ENCODE measurements around the gene PCDHA1. TPM values are rescaled to one million over a fixed set of nuclear protein-coding genes. Genes with fewer than 3 reads are reported as not detected.

The PCDHA1 gene
- total RNA-seq, 1 donor from 2014 or later, result 0.24 TPM

DNA sequence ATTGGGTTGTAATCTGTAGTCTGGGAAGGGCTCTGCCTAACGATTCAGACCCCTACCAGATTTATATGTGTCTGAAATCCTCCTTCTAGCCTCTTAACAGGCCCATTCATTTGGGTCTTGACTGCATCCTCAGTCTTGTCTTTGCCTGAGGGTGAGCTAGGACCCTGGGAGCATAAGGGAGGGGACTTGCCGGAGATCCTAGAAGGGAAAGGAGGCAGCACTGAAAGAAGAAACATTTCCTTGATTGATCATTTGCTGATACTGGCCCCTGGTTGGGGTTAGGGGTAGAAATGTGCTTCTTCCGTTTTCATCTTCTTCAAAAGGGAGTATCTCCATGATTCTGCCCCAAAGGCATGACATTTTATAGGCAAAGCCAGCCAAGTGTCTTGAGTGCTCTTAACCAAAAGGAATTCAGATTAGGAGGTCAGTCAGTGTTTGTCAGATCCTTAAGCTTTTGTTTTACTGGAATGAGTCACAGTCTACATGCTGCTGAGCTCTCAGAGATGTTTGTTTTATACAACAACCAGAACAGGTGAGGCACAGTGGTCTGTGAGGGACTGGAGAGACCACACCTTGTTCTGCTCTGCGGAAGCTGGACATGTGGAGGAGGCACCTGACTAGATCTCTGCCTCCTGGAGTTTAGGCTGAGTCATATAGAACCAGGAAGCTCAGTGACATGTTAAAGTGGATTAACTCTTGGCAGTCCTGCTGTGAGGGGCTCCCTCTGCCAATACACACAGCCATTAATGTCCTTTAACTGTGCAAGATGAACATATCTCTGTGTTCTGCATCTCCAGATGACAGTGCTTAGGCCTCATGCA lies 218.1 kb downstream of the PCDHA1 start:
- H3K36me3 Mint-ChIP-seq, result peaks cover 5% of the 10 kb centered on the region
- no peak overlapping the region for H2AFZ ChIP-seq (replicated peaks)
- TF ChIP-seq, protein P1, sequence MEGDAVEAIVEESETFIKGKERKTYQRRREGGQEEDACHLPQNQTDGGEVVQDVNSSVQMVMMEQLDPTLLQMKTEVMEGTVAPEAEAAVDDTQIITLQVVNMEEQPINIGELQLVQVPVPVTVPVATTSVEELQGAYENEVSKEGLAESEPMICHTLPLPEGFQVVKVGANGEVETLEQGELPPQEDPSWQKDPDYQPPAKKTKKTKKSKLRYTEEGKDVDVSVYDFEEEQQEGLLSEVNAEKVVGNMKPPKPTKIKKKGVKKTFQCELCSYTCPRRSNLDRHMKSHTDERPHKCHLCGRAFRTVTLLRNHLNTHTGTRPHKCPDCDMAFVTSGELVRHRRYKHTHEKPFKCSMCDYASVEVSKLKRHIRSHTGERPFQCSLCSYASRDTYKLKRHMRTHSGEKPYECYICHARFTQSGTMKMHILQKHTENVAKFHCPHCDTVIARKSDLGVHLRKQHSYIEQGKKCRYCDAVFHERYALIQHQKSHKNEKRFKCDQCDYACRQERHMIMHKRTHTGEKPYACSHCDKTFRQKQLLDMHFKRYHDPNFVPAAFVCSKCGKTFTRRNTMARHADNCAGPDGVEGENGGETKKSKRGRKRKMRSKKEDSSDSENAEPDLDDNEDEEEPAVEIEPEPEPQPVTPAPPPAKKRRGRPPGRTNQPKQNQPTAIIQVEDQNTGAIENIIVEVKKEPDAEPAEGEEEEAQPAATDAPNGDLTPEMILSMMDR (IDR thresholded peaks at IDR 0.05), result no peak
- no peak for TF ChIP-seq EZH2phosphoT487 (IDR thresholded peaks at IDR 0.05)
- TF ChIP-seq EZH2 (IDR thresholded peaks at IDR 0.05), result no peak
- no peak overlapping the region for H3K27ac ChIP-seq
- no peaks in the 10 kb centered on the region for H3K36me3 ChIP-seq
- peaks cover 49% of the 10 kb centered on the region for H3K4me1 Mint-ChIP-seq
- peak overlapping the region; percentile 70 for H3K4me2 ChIP-seq
- no peaks in the 10 kb centered on the region for H3K9me3 ChIP-seq (ENCODE audit: low read depth)
- DNase-seq (ENCODE audit: low spot score), result peak; percentile 47
- no peak overlapping the region for H3K4me3 Mint-ChIP-seq
- H3K9me3 Mint-ChIP-seq, result no peaks in the 10 kb centered on the region
- H3K4me1 ChIP-seq, result peaks cover 54% of the 10 kb centered on the region
- H3K9ac ChIP-seq, result no peak overlapping the region
- H3K27me3 Mint-ChIP-seq (ENCODE audit: insufficient read depth, low read depth), result peaks cover 2% of the 10 kb centered on the region
- peak overlapping the region; percentile 14 for H3K4me3 ChIP-seq
- H3K27me3 ChIP-seq, result peaks cover 7% of the 10 kb centered on the region
- no peaks in the 10 kb centered on the region for H3K79me2 ChIP-seq (ENCODE audit: low read depth)
- peaks cover 41% of the 10 kb centered on the region for H4K20me1 ChIP-seq (ENCODE audit: low read depth)
- H3F3A ChIP-seq (ENCODE audit: low read depth), result peaks cover 53% of the 10 kb centered on the region
- no peak overlapping the region for H3K27ac Mint-ChIP-seq

DNA sequence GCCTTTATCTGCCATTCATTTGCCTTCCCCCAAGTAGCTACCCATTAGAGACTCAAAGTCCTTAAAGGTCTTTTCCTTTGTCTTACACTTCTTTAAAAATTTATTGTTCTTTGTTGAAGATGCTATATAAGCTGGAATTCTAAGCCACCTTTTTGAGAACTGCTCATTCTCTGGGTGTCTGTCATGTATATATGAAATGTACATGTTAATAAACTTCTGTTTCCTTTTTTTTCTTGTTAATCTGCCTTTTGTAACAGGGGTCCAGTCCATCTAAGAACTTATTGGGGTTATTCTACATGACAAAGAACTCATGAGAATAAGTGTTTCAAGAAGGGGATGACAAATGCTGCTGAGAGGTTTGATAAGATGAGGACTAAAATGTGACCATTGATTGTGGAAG lies 221.9 kb downstream of the PCDHA1 start:
- no peaks in the 10 kb centered on the region for H3K36me3 ChIP-seq
- Mint-ChIP-seq H3K27ac (no peak overlapping the region), H3K4me1 (peaks cover 20% of the 10 kb centered on the region), H3K27me3 (ENCODE audit: insufficient read depth, low read depth) (no peaks in the 10 kb centered on the region), H3K36me3 (peaks cover 9% of the 10 kb centered on the region), H3K4me3 (no peak overlapping the region), H3K9me3 (no peaks in the 10 kb centered on the region)
- no peak overlapping the region for H3K27ac ChIP-seq
- no peak for TF ChIP-seq EZH2phosphoT487 (IDR thresholded peaks at IDR 0.05)
- TF ChIP-seq, protein P1 (IDR thresholded peaks at IDR 0.05), result no peak
- no peak for TF ChIP-seq EZH2 (IDR thresholded peaks at IDR 0.05)
- no peak overlapping the region for H3K4me3 ChIP-seq
- H2AFZ ChIP-seq (replicated peaks), result no peak overlapping the region
- peaks cover 20% of the 10 kb centered on the region for H3F3A ChIP-seq (ENCODE audit: low read depth)
- no peaks in the 10 kb centered on the region for H3K79me2 ChIP-seq (ENCODE audit: low read depth)
- H3K27me3 ChIP-seq, result peaks cover 7% of the 10 kb centered on the region
- no peak for DNase-seq (ENCODE audit: low spot score)
- no peak overlapping the region for H3K9ac ChIP-seq
- peaks cover 25% of the 10 kb centered on the region for H4K20me1 ChIP-seq (ENCODE audit: low read depth)
- H3K4me1 ChIP-seq, result peaks cover 24% of the 10 kb centered on the region
- H3K4me2 ChIP-seq, result no peak overlapping the region
- no peaks in the 10 kb centered on the region for H3K9me3 ChIP-seq (ENCODE audit: low read depth)

DNA sequence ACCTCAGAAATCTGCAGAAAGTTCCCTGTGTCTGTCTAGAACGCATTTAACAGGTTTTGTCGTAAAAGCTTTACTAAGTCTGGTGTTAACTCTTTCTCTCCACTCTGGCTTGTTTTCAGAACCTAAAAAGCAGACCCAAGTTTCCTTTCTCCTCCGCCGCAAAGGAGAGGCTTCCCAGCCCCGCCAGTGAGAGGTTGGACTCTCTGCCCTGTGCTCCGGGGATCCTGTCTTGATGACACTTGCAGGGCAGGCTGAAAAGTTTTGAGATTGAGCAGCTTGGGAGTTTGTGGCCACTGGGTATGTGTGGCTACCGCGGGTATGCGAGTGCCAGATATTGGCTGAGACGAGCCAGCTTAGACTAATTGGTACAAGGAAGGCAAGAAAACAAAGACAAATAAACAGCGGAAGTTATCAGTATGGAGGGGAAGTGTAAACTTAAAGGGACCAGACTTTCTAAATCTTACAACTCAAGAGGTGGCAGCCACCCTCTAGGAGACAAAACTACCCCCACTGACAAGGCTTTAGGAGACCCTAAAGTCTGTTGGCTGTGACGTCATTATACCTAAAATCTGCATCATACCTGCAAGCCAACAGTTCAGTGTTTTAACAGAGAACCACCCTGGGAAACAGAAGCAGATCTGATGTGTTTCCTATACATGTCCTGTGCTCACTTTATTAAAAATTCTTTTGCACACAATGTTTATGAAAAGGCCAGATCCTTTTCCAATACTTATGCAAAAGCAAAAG lies 224.3 kb downstream of the PCDHA1 start:
- H3K4me1 ChIP-seq, result no peaks in the 10 kb centered on the region
- no peak overlapping the region for H3K4me2 ChIP-seq
- H4K20me1 ChIP-seq (ENCODE audit: low read depth), result peaks cover under 1% of the 10 kb centered on the region
- H2AFZ ChIP-seq (replicated peaks), result no peak overlapping the region
- no peak overlapping the region for H3K27ac Mint-ChIP-seq
- H3K4me1 Mint-ChIP-seq, result peaks cover under 1% of the 10 kb centered on the region
- H3F3A ChIP-seq (ENCODE audit: low read depth), result no peaks in the 10 kb centered on the region
- no peak overlapping the region for H3K4me3 Mint-ChIP-seq
- no peaks in the 10 kb centered on the region for H3K27me3 ChIP-seq
- H3K36me3 ChIP-seq, result no peaks in the 10 kb centered on the region
- no peaks in the 10 kb centered on the region for H3K9me3 Mint-ChIP-seq
- TF ChIP-seq, protein P1 (IDR thresholded peaks at IDR 0.05), result no peak
- no peak for TF ChIP-seq EZH2 (IDR thresholded peaks at IDR 0.05)
- TF ChIP-seq EZH2phosphoT487 (IDR thresholded peaks at IDR 0.05), result no peak
- H3K36me3 Mint-ChIP-seq, result peaks cover 9% of the 10 kb centered on the region
- no peaks in the 10 kb centered on the region for H3K27me3 Mint-ChIP-seq (ENCODE audit: insufficient read depth, low read depth)
- H3K9ac ChIP-seq, result no peak overlapping the region
- no peak for DNase-seq (ENCODE audit: low spot score)
- H3K4me3 ChIP-seq, result no peak overlapping the region
- H3K79me2 ChIP-seq (ENCODE audit: low read depth), result no peaks in the 10 kb centered on the region
- H3K27ac ChIP-seq, result no peak overlapping the region
- no peaks in the 10 kb centered on the region for H3K9me3 ChIP-seq (ENCODE audit: low read depth)
